HG03457 (cell line): ENCODE results near the gene GALNT18.

Experiments used
- ATAC-seq: cut with Tn5 transposase; IDR thresholded peaks from one replicate; pipeline ENCODE4 v1.9.1; 2021; ENCODE audit warnings: moderate number of reproducible peaks; ENCODE audit not compliant: unreplicated experiment

Gene GALNT18

GRCh38 chr11:11501546-11502262, 120.1 kb downstream of the GALNT18 start:
- no peak for ATAC-seq

DNA sequence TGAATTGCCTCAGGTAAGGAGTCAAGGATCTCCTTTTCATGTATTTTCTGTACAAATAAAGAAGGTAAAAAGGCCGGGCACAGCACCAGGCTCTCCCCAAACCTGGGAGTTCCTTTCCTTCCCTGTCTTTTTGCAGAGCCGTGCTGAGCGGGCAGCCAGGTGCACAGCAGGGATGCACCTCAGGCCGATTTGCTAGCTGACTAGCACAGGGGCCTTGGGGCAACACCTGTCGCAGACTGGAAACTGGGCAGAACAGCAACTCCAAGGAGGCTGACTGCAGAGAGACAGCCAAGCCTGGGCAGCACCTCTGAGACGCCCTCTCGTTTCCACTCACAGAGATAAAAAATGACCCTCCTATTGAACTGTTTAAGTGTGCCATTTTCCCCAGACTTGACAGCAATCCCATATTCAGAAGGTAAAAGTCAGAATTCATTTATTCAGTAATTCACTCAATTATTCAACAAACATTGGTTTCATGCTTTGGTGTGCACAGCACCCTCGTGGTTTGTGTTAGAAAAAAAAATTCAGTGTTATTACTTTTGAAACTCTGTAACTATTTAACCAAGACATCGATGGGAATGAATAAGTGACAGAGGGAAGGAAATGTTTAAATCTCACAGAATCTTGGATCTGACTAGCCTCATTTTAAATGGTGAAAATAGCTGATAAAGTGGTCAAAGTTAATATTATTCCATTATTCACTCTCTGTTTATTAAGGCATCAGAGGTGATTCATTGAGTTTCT, 120.9 kb downstream of the GALNT18 start:
- no peak for ATAC-seq

GRCh38 chr11:11499300-11499699, 122.5 kb downstream of the GALNT18 start:
- no peak for ATAC-seq

GRCh38 chr11:11498195-11498594, 123.6 kb downstream of the GALNT18 start:
- no peak for ATAC-seq

- no peak for ATAC-seq
These were observed 124.9 kb downstream of the GALNT18 start for GRCh38 chr11:11496879-11497278.

- ATAC-seq, result no peak
These were observed 127.5 kb downstream of the GALNT18 start for GRCh38 chr11:11494348-11494747.

DNA sequence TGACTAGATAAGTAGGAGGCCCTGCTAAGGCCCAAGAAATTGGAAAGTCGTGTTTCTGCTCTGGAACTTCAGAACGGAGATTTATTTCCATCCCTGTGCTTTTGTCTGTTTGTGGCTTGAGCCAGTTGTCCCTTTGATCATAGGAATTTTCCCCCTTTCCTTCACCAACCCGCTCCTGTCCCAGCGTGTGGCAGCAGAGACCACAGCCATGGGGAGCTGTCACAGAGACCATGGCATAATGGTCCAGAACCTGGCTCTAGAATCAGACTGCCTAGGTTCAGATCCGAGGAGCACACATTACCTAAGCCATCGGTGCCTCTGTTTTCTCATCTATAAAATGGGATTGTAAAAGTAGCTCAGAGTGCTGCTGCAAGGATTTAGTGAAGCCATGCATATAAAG, 128.1 kb downstream of the GALNT18 start:
- no peak for ATAC-seq

DNA sequence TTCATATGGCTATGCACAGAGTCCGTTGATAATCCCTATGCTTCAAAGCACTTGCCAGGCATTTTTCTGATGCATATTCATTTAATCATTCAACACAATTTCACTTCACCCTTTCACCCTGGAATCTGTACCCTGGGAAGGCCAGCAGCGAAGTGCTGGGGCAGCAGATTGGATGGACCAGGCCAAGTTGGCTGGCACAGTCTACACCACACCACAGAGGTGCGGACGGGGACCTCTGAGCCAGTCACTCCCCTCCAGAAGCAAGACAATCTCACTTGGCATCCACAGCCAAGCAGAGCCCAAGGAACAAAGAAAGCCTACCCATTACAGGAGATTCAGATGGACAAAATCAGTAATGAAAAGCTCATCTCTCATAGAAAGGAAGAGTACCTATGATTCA, 130.2 kb downstream of the GALNT18 start:
- ATAC-seq, result no peak

DNA sequence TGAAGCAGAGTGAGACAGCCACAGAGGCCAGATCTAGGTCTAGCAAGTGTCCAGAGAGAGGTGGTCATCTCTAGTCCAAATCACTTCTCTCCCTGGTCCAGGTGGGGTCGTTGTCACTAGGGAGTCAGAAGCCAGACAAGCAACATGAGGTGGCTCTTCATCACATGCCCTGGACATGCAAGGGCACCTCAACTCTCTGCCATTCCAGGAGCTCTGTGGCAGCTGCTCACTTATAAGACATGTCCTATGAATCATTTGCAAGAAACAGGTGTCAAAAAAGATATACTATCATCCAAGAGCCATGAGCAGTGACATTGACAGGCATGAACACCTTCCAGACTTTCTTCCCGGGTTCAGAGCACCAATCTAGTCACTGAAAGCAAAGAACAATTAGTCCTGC, 130.8 kb downstream of the GALNT18 start:
- no peak for ATAC-seq

- ATAC-seq, result no peak
These were observed 135.4 kb downstream of the GALNT18 start for GRCh38 chr11:11486423-11486822.

- ATAC-seq, result no peak
These were observed 135.8 kb downstream of the GALNT18 start for GRCh38 chr11:11486002-11486401.

GRCh38 chr11:11483627-11484026, 138.2 kb downstream of the GALNT18 start:
- ATAC-seq, result no peak

GRCh38 chr11:11482730-11483129, 139.1 kb downstream of the GALNT18 start:
- ATAC-seq, result no peak

GRCh38 chr11:11481371-11481770, 140.4 kb downstream of the GALNT18 start:
- no peak for ATAC-seq

DNA sequence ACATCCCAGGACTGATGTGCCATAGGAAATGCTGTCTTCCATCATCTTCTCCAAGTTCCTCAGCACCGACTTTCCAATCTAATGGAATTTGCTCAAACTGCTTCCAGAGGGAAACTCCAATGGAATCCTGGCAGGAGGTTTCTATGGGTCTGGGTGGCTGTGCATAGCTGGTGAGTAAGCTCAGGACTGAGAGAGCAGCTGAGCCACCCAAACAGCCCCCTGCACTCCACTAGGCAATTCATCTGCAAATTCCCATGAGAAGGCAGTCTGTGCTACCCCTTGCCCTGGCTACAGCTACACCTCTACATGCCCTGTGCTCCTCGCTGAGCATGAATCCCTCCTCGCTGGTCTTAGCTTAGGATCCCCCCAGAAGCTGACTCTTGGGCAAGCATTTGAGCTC, 140.8 kb downstream of the GALNT18 start:
- ATAC-seq, result no peak

DNA sequence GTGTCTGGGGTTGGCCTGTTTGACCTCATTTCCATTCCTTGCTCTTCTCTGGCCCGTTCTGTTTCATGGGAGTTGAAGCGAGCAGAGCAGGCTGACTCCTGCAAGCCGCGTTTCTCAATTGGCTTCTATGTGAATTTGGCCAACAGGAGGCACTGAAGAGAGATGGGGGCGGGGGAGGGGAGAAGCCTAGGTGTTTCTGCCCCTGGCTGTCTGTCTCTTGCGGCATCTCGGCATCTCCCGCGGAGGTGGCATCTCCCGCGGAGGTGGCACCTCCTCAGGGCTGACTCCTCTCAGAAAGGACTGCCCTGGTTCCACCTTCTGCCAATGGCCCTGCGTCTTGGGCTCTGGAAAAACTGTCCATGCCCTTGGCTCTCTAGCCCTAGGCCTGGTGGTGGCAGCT, 143.1 kb downstream of the GALNT18 start:
- ATAC-seq, result no peak

DNA sequence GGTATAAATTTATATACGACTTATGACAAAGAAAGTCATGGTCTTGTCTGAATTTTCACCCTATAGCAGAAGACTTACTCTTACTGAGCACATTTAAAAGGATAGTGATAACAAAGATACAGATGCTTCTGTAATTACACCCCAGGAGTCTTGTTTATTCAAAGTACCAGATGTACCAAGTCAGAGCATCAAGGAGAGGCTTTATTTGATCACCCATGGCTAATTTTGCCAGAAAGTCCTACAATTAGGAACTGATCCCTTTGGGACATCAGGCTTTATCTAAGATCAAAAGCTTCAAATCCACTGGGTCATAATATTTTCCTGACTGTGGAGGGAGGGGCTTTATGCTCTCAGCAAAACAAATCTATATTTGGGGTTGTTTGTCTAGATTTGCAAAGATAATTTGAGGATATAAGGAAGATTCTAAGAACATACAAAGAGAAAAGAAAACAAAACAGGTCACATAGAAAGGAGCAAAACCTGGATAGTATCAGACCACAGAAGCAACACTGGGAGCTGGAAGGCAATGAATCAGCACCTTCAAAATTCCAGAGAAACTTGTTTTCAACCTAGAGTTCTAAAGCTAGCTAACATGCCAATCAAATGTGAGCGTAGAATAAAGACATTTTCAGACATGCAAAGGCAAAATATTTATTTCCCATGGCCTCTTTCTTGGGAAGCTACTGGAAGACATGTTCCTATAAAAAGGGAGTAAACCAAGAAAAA, 143.9 kb downstream of the GALNT18 start:
- no peak for ATAC-seq

DNA sequence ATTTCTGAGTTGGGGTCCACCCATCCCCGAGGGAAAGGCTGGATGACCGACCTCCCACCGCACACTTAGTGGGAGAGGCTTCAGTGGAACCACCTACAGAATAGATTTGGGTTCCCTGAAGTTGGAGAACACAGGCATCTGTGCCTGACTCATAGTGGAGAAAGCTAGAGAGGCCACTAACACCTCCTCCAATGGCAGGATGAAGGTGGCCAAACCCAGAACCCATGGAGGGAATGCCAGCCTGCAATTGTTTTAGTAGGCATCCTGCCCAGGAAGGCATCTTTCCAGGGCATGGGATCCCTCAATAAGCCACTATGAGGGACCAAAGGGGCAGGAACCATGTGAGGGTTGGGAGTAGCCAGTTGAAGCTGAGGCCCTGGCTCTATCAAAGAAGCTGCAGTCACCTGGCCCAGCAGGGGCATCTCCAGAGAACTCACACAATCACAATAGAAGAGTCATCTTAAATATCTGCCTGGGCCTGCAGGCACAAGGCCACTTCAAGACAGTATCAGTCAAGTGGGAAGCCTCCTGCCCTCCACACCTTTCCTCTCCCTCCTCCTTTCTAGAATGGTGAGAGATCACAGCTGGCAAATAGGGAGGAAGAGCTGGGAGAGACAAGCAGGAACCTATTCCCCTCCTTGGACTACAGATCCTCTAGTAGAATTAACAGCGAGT, 144.7 kb downstream of the GALNT18 start:
- no peak for ATAC-seq

GRCh38 chr11:11476499-11476898, 145.3 kb downstream of the GALNT18 start:
- no peak for ATAC-seq

DNA sequence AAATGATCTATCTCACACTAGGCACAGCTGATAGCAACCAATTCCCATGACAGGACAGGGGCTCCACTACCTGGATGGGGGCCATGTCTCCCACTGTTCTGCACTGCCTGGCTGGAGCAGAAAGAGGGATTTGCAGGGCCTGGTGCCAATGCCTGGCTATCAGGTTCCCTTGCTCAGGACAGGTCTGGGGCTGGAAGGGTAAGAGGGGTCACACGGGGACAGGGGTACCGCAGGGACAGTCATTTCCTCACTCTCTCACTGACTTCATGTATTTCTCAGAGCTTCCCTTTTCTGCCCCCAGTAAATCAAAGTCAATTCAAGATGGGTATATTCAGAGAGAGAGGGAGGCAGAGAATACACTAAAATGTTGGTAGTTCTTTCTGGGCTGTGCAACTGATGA, 149.7 kb downstream of the GALNT18 start:
- no peak for ATAC-seq

GRCh38 chr11:11471201-11471600, 150.6 kb downstream of the GALNT18 start:
- ATAC-seq, result no peak
